ENCODE measurements around the gene NPSR1. TPM values are rescaled to one million over a fixed set of nuclear protein-coding genes. Genes with fewer than 3 reads are reported as not detected.

The NPSR1 gene
- polyA plus RNA-seq, 1 of the 3 experiments (the other 2 are of a cell fraction) = not detected

DNA sequence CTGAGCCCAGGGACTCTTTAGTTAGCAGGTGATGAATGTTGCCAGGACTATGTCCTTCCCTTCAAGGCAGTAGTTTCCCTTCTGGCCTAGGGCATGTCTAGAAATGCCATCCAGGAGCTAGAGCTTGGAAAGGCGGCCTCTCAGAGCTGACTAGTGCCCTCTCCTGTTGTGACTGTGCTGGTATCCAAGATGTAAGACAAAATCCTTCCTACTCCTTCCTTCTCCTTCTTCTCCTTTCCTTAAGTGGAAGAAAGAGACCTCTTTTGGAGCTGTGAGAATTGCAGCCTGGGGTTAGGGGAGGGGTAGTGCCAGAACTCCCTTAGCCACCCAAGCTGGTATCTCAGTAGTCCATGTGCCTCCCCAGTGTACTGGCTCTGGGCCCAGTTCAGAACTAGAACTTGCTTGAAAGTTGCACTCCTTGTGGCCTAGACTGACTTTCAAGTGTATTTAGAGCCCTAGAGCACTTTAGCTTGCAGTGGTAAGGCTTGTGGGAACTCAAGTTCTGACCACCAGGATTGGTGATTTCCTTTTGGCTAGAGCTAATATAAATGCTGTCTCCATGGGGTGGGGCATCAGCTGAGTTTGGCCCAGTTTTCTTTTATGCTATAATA lies 118.8 kb downstream of the NPSR1 start:
- Histone ChIP-seq H3K79me2 (ENCODE audit: insufficient read depth) (no peaks in the 10 kb centered on the region), H4K20me1 (ENCODE audit: insufficient read depth) (no peaks in the 10 kb centered on the region), H3K27me3 (ENCODE audit: insufficient read depth) (no peaks in the 10 kb centered on the region), H3K9me2 (no peaks in the 10 kb centered on the region), H3F3A (replicated peaks; ENCODE audit: insufficient read depth) (no peaks in the 10 kb centered on the region), H3K4me2 (no peak overlapping the region), H3K36me3 (replicated peaks in 1 of 2; ENCODE audit: control insufficient read depth in 1 of 2, insufficient read depth in 2 of 2, low read length in 1 of 2) (no peaks in the 10 kb centered on the region), H3K9me3 (no peaks in the 10 kb centered on the region), H3K9ac (no peak overlapping the region), H2AFZ (ENCODE audit: low read depth) (no peak overlapping the region), H3K27ac (ENCODE audit: low read depth in 2 of 2, low read length in 1 of 2) (no peak overlapping the region), H3K4me1 (ENCODE audit: control insufficient read depth in 1 of 2, insufficient read depth in 2 of 2, low read depth in 1 of 2, low read length in 1 of 2) (no peaks in the 10 kb centered on the region), H3K4me3 (ENCODE audit: low read depth in 2 of 2, low read length in 1 of 2) (no peak overlapping the region)
- WGBS (ENCODE audit: low lambda C conversion rate) = 5% methylated on average over 1 of the region's 1 CpG
- no peak for DNase-seq
- TF ChIP-seq, protein P1, sequence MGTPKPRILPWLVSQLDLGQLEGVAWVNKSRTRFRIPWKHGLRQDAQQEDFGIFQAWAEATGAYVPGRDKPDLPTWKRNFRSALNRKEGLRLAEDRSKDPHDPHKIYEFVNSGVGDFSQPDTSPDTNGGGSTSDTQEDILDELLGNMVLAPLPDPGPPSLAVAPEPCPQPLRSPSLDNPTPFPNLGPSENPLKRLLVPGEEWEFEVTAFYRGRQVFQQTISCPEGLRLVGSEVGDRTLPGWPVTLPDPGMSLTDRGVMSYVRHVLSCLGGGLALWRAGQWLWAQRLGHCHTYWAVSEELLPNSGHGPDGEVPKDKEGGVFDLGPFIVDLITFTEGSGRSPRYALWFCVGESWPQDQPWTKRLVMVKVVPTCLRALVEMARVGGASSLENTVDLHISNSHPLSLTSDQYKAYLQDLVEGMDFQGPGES (IDR thresholded peaks at IDR 0.05; ENCODE audit: low read depth, low read length) = no peak
- ChIA-PET CTCF (interaction anchor here (1.1 to 1.4 kb wide), 2 partner anchors 31 to 47 kb away, joined by 3 read pairs; no protein-coding TSS in a partner anchor), POLR2A (no interaction called here)

DNA sequence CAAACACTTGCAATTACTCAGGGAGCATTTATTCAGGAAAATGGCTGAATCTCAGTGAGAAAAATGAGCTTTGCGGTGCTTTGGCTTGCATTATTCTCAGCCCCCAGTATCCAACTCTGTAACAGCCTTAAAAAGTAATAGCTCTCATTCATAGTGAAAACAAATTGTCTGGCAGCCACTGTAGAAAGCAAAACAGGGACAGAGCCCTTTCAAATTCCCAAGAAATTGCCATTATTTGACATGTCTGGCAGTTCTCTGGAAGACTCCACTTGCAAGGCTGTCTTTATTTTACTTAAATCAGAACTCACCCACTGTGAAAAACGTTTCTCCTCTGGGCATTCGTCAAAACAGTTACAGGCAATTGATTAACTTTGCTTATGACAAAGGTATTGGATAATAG lies 122.5 kb downstream of the NPSR1 start:
- Histone ChIP-seq H3F3A (replicated peaks; ENCODE audit: insufficient read depth) (no peaks in the 10 kb centered on the region), H2AFZ (ENCODE audit: low read depth) (no peak overlapping the region), H4K20me1 (ENCODE audit: insufficient read depth) (no peaks in the 10 kb centered on the region), H3K79me2 (ENCODE audit: insufficient read depth) (no peaks in the 10 kb centered on the region), H3K4me2 (no peak overlapping the region), H3K36me3 (replicated peaks in 1 of 2; ENCODE audit: control insufficient read depth in 1 of 2, insufficient read depth in 2 of 2, low read length in 1 of 2) (no peaks in the 10 kb centered on the region), H3K4me1 (ENCODE audit: control insufficient read depth in 1 of 2, insufficient read depth in 2 of 2, low read depth in 1 of 2, low read length in 1 of 2) (no peaks in the 10 kb centered on the region), H3K27ac (ENCODE audit: low read depth in 2 of 2, low read length in 1 of 2) (no peak overlapping the region), H3K9ac (no peak overlapping the region), H3K4me3 (ENCODE audit: low read depth in 2 of 2, low read length in 1 of 2) (no peak overlapping the region), H3K9me3 (0 out of 2 replicates have a peak, but pooled peaks cover 5% of the 10 kb centered on the region), H3K27me3 (ENCODE audit: insufficient read depth) (no peaks in the 10 kb centered on the region), H3K9me2 (no peaks in the 10 kb centered on the region)
- ChIA-PET CTCF (interaction anchor here (0.8 to 2.0 kb wide), 2 partner anchors 11 to 43 kb away, joined by 3 to 5 read pairs; no protein-coding TSS in a partner anchor), POLR2A (no interaction called here)
- TF ChIP-seq GABPA (IDR thresholded peaks at IDR 0.05; ENCODE audit: low read depth) (no peak), MXI1 (IDR thresholded peaks at IDR 0.05; ENCODE audit: low read depth, low read length) (no peak), EP300 (IDR thresholded peaks at IDR 0.05; ENCODE audit: borderline replicate concordance in 1 of 2, low read depth in 1 of 2, low read length in 1 of 2) (no peak), CHD2 (IDR thresholded peaks at IDR 0.05; ENCODE audit: low read length, partially characterized antibody) (no peak), TEAD4 (IDR thresholded peaks at IDR 0.05; ENCODE audit: borderline replicate concordance, insufficient read depth) (no peak)
- TF ChIP-seq, protein P2, sequence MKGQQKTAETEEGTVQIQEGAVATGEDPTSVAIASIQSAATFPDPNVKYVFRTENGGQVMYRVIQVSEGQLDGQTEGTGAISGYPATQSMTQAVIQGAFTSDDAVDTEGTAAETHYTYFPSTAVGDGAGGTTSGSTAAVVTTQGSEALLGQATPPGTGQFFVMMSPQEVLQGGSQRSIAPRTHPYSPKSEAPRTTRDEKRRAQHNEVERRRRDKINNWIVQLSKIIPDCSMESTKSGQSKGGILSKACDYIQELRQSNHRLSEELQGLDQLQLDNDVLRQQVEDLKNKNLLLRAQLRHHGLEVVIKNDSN (IDR thresholded peaks at IDR 0.05; ENCODE audit: borderline replicate concordance, low read depth) = no peak
- DNase-seq = no peak
- WGBS (ENCODE audit: low lambda C conversion rate) = 5% methylated on average over 3 of the region's 3 CpGs

DNA sequence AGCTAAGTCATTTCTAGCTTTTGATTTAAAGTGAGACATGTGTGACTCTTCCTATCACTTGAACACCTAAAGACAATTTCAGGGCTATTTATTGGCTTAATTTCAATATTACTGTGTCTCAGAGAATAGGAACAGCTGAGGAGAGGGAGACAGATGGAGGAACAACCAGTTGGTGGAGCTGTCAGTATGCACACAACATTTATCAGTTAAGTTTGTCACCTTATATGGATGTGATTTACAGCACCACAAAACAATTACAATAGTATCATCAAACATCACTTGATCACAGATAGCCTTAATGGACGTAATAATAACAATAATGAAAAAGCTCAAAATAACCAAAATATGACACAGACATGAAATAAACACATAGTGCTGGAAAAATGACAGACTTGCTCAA lies 129.6 kb downstream of the NPSR1 start:
- Histone ChIP-seq H3K27ac (ENCODE audit: low read depth in 2 of 2, low read length in 1 of 2) (no peak overlapping the region), H3K4me2 (no peak overlapping the region), H3K9ac (no peak overlapping the region), H3K27me3 (ENCODE audit: insufficient read depth) (no peaks in the 10 kb centered on the region), H3K4me1 (ENCODE audit: control insufficient read depth in 1 of 2, insufficient read depth in 2 of 2, low read depth in 1 of 2, low read length in 1 of 2) (no peaks in the 10 kb centered on the region), H3K9me2 (no peaks in the 10 kb centered on the region), H3F3A (replicated peaks; ENCODE audit: insufficient read depth) (peaks cover 5% of the 10 kb centered on the region), H3K36me3 (replicated peaks in 1 of 2; ENCODE audit: control insufficient read depth in 1 of 2, insufficient read depth in 2 of 2, low read length in 1 of 2) (no peaks in the 10 kb centered on the region), H3K79me2 (ENCODE audit: insufficient read depth) (no peaks in the 10 kb centered on the region), H2AFZ (ENCODE audit: low read depth) (no peak overlapping the region), H3K4me3 (ENCODE audit: low read depth in 2 of 2, low read length in 1 of 2) (no peak overlapping the region), H3K9me3 (0 out of 2 replicates have a peak, but pooled peaks cover 4% of the 10 kb centered on the region), H4K20me1 (ENCODE audit: insufficient read depth) (no peaks in the 10 kb centered on the region)
- POLR2A ChIA-PET = no interaction called here
- no peak for DNase-seq
- WGBS (ENCODE audit: low lambda C conversion rate) = 2% methylated on average over 1 of the region's 1 CpG
- CTCF ChIA-PET = interaction anchor here (1.2 kb wide), 1 partner anchor 18 kb away, joined by 4 read pairs; no protein-coding TSS in a partner anchor
- TF ChIP-seq TCF12 (IDR thresholded peaks at IDR 0.05) (no peak), POLR2AphosphoS5 (IDR thresholded peaks at IDR 0.05; ENCODE audit: low read depth, low read length) (no peak), ELF1 (IDR thresholded peaks at IDR 0.05) (no peak), NFIC (IDR thresholded peaks at IDR 0.05; ENCODE audit: borderline replicate concordance) (no peak), SMC3 (IDR thresholded peaks at IDR 0.05; ENCODE audit: low read depth, low read length) (no peak), GABPA (IDR thresholded peaks at IDR 0.05; ENCODE audit: low read depth) (no peak), RXRA (IDR thresholded peaks at IDR 0.05; ENCODE audit: borderline replicate concordance, low read depth) (no peak), GATA2 (CRISPR knock-in tag; IDR thresholded peaks at IDR 0.05) (no peak), MEF2A (IDR thresholded peaks at IDR 0.05; ENCODE audit: borderline replicate concordance, low read depth) (no peak), YY1 (IDR thresholded peaks at IDR 0.05; ENCODE audit: low read depth) (no peak)
- TF ChIP-seq, protein P3, sequence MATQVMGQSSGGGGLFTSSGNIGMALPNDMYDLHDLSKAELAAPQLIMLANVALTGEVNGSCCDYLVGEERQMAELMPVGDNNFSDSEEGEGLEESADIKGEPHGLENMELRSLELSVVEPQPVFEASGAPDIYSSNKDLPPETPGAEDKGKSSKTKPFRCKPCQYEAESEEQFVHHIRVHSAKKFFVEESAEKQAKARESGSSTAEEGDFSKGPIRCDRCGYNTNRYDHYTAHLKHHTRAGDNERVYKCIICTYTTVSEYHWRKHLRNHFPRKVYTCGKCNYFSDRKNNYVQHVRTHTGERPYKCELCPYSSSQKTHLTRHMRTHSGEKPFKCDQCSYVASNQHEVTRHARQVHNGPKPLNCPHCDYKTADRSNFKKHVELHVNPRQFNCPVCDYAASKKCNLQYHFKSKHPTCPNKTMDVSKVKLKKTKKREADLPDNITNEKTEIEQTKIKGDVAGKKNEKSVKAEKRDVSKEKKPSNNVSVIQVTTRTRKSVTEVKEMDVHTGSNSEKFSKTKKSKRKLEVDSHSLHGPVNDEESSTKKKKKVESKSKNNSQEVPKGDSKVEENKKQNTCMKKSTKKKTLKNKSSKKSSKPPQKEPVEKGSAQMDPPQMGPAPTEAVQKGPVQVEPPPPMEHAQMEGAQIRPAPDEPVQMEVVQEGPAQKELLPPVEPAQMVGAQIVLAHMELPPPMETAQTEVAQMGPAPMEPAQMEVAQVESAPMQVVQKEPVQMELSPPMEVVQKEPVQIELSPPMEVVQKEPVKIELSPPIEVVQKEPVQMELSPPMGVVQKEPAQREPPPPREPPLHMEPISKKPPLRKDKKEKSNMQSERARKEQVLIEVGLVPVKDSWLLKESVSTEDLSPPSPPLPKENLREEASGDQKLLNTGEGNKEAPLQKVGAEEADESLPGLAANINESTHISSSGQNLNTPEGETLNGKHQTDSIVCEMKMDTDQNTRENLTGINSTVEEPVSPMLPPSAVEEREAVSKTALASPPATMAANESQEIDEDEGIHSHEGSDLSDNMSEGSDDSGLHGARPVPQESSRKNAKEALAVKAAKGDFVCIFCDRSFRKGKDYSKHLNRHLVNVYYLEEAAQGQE (IDR thresholded peaks at IDR 0.05; ENCODE audit: low read depth, low read length) = no peak

Measured in SK-N-SH (cell line).